Activated CD8-positive, alpha-beta T cell treated with anti-CD3 and anti-CD28 coated beads, Interleukin-2, amount 10 ng/mL, durations not matched to agents 7 days and 5 days (primary cell): ENCODE results near the gene CSN1S1. TPM values are rescaled to one million over a fixed set of nuclear protein-coding genes. Genes with fewer than 3 reads are reported as not detected.

Source experiments
- ATAC-seq: fragments of 150-1000 bp; cut with Tn5 transposase; one replicate; pipeline ENCODE4 v1.10.0; 2021; ENCODE audit warnings: moderate library complexity
- CTCF ChIA-PET: fragments of 350-600 bp; sonication (Branson Sonifier 250); formaldehyde crosslinking; loops from one replicate; lab custom pipeline; 2021; ENCODE audit warnings: antibody characterized with exemption; lab: Charles Lee
- POLR2A ChIA-PET: fragments of 350-600 bp; sonication (Branson Sonifier 250); formaldehyde crosslinking; loops from one replicate; lab custom pipeline; 2021; ENCODE audit warnings: antibody characterized with exemption; lab: Charles Lee
- DNase-seq: peaks from one replicate; pipeline ENCODE4 v3.0.0-alpha.2; 2020
- H3K27ac Mint-ChIP-seq: one replicate; pipeline ENCODE4 v1.8.0; 2021; ENCODE audit warnings: mild to moderate bottlenecking, mixed read lengths
- H3K27me3 Mint-ChIP-seq: one replicate; pipeline ENCODE4 v1.8.0; 2021; ENCODE audit warnings: low read depth, mixed read lengths
- H3K36me3 Mint-ChIP-seq: one replicate; pipeline ENCODE4 v1.8.0; 2021; ENCODE audit warnings: low read depth, mixed read lengths
- H3K4me1 Mint-ChIP-seq: one replicate; pipeline ENCODE4 v1.8.0; 2021; ENCODE audit warnings: low read depth, mixed read lengths
- H3K4me3 Mint-ChIP-seq: one replicate; pipeline ENCODE4 v1.8.0; 2021; ENCODE audit warnings: mild to moderate bottlenecking, mixed read lengths
- H3K9me3 Mint-ChIP-seq: one replicate; pipeline ENCODE4 v1.8.0; 2022; ENCODE audit warnings: mixed read lengths; ENCODE audit not compliant: insufficient read depth
- total RNA-seq, 2 experiments: library from RNA; stranded (reverse); gene quantifications; one replicate each; pipeline ENCODE4 v1.2.3, GENCODE V29; 2021

CSN1S1 gene
- total RNA-seq, 2 experiments from 2014 or later, result not detected

GRCh38 chr4:69934150-69934549 lies 3.3 kb downstream of the CSN1S1 start:
- Mint-ChIP-seq H3K27me3 (peaks cover 3% of the 10 kb centered on the region), H3K27ac (no peak overlapping the region), H3K36me3 (no peaks in the 10 kb centered on the region), H3K4me1 (no peaks in the 10 kb centered on the region), H3K4me3 (no peak overlapping the region), H3K9me3 (no peaks in the 10 kb centered on the region)
- ATAC-seq, result no peak
- DNase-seq, result no peak
- ChIA-PET CTCF (no interaction called here), POLR2A (no interaction called here)

DNA sequence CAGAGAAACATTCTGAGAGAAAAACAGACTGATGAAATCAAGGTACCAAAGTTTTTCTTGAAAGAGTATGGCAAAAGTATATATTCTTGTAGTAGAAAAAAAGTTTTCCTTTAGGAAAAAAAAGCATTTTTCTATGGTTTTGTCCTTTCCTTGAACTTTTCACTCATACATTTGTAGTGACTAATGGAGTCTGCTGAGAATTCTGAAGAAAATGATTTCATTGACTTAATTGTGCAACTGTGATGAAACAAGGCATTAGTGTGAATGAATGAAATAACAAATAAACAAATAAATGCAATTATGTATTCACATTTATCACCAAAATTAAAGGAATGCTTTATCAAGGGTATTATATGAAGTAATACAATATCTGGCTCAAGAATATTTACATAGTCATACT lies 5.7 kb downstream of the CSN1S1 start:
- Mint-ChIP-seq H3K27me3 (peaks cover 3% of the 10 kb centered on the region), H3K4me1 (no peaks in the 10 kb centered on the region), H3K9me3 (no peaks in the 10 kb centered on the region), H3K4me3 (no peak overlapping the region), H3K27ac (no peak overlapping the region), H3K36me3 (no peaks in the 10 kb centered on the region)
- no peak for DNase-seq
- CTCF ChIA-PET, result no interaction called here
- no peak for ATAC-seq
- POLR2A ChIA-PET, result no interaction called here

DNA sequence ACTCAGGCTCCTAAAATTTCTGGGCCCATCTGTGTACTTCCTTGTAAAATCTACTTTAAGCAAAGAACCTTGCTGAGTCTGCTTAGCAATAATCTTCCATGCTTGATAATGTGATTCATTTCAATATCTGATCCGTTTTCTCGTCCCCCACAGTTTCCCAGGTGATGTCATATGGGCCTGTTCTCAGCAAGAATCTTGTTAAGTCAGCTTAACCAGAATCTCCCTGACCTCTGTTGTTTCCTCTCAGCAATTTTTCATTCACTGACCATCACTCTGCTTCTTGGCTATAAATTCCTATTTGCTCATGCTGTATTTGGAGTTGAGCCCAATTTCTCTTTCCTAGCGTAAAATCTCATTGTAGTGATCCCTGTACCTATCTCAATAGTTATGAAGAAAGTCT lies 20.7 kb downstream of the CSN1S1 start:
- Mint-ChIP-seq H3K9me3 (no peaks in the 10 kb centered on the region), H3K27me3 (no peaks in the 10 kb centered on the region), H3K36me3 (no peaks in the 10 kb centered on the region), H3K27ac (no peak overlapping the region), H3K4me3 (no peak overlapping the region), H3K4me1 (no peaks in the 10 kb centered on the region)
- ChIA-PET CTCF (no interaction called here), POLR2A (no interaction called here)
- DNase-seq (no peak), ATAC-seq (no peak)

DNA sequence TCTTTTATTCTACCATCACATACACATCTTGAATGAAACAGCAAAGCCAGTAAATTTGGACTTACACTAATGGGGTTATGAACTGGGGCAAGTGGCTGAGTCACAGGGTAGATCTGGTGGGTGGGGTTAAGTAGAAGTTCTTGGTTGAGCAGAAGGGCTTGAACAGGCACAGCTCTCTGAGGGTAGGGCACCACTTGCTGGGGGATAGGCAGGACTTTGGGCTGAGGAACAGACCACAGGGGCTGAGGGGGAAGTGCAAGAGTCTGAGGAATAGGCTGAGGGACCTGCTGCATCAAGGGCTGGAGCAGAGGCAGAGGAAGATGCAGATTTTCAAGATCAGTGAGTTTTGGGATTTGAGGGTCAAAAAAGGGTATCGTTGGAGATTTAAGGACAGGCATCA lies 26.3 kb downstream of the CSN1S1 start:
- no peaks in the 10 kb centered on the region for H3K27me3 Mint-ChIP-seq

GRCh38 chr4:69965628-69966027 lies 34.8 kb downstream of the CSN1S1 start, which contains the start of gene CSN2:
Gene CSN2 (minus strand): TSS chr4:69965728. CDS start chr4:69960995, 4,733 bp downstream.
- Mint-ChIP-seq H3K4me1 (no peaks in the 10 kb centered on the region), H3K36me3 (no peaks in the 10 kb centered on the region), H3K27ac (no peak within 1 kb of the TSS), H3K9me3 (no peaks in the 10 kb centered on the region), H3K27me3 (no peaks in the 10 kb centered on the region), H3K4me3 (no peak within 1 kb of the TSS)
- DNase-seq (no peak), ATAC-seq (no peak)
- CTCF ChIA-PET, result no interaction called here
- POLR2A ChIA-PET, result no interaction called here

More for the DNA sequence above, 26.3 kb downstream of the CSN1S1 start:
- H3K9me3 Mint-ChIP-seq, result no peaks in the 10 kb centered on the region
- ATAC-seq, result no peak
- ChIA-PET CTCF (no interaction called here), POLR2A (no interaction called here)
- H3K36me3 Mint-ChIP-seq, result no peaks in the 10 kb centered on the region
- no peak overlapping the region for H3K27ac Mint-ChIP-seq
- no peak for DNase-seq
- H3K4me3 Mint-ChIP-seq, result no peak overlapping the region
- H3K4me1 Mint-ChIP-seq, result no peaks in the 10 kb centered on the region

- Mint-ChIP-seq H3K9me3 (no peaks in the 10 kb centered on the region), H3K27ac (no peak overlapping the region), H3K27me3 (no peaks in the 10 kb centered on the region), H3K36me3 (no peaks in the 10 kb centered on the region), H3K4me1 (no peaks in the 10 kb centered on the region), H3K4me3 (no peak overlapping the region)
- CTCF ChIA-PET, result no interaction called here
- ATAC-seq, result no peak
- no peak for DNase-seq
- POLR2A ChIA-PET, result no interaction called here
These were observed 39.2 kb downstream of the CSN1S1 start for GRCh38 chr4:69970071-69970470.

DNA sequence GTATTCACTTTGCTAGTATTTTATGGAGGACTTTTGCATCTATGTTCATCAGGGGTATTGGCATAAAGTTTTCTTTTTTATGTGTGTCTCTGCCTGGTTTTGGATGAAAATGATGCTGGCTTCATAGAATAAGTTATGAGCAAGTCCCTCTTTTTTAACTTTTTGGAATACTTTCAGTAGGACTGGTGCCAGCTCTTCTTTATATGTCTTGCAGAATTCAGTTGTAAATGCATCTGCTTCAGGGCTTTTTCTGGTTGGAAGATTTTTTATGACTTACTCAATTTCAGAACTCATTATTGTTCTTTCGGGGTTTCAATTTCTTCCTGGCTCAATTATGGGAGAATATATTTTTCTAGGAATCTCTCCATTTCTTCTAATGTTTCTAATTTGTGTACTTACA lies 43.8 kb downstream of the CSN1S1 start:
- no peaks in the 10 kb centered on the region for H3K36me3 Mint-ChIP-seq
- no peaks in the 10 kb centered on the region for H3K27me3 Mint-ChIP-seq
- H3K27ac Mint-ChIP-seq, result no peak overlapping the region
- ATAC-seq, result no peak
- ChIA-PET POLR2A (no interaction called here), CTCF (no interaction called here)
- no peaks in the 10 kb centered on the region for H3K9me3 Mint-ChIP-seq
- no peaks in the 10 kb centered on the region for H3K4me1 Mint-ChIP-seq
- H3K4me3 Mint-ChIP-seq, result no peak overlapping the region
- DNase-seq, result no peak

DNA sequence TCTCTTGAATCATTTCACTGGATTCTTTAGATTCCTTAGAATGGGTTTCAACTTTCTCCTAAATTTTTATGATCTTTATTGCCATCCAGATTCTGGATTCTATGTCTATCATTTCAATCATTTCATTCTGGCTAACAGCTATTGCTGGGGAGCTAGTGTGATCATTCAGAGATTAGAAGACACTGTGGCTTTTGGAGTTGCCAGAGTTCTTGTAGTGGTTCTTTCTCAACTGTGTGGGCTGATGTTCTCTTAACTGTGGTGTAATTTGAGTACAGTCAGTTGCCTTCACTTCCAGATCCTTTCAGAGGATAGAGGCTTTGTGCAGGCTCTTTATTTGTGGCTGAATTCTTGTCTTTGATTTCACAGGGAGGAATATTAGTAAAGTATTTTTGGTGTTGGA lies 46.7 kb downstream of the CSN1S1 start:
- ATAC-seq (no peak), DNase-seq (no peak)
- POLR2A ChIA-PET, result no interaction called here
- Mint-ChIP-seq H3K9me3 (no peaks in the 10 kb centered on the region), H3K27me3 (no peaks in the 10 kb centered on the region), H3K4me1 (no peaks in the 10 kb centered on the region), H3K4me3 (no peak overlapping the region), H3K27ac (no peak overlapping the region), H3K36me3 (no peaks in the 10 kb centered on the region)
- CTCF ChIA-PET, result no interaction called here

- no peak for ATAC-seq
- no peaks in the 10 kb centered on the region for H3K27me3 Mint-ChIP-seq
- no peaks in the 10 kb centered on the region for H3K9me3 Mint-ChIP-seq
- H3K4me1 Mint-ChIP-seq, result no peaks in the 10 kb centered on the region
- no peak overlapping the region for H3K27ac Mint-ChIP-seq
- no peaks in the 10 kb centered on the region for H3K36me3 Mint-ChIP-seq
- no peak for DNase-seq
- ChIA-PET CTCF (no interaction called here), POLR2A (no interaction called here)
- H3K4me3 Mint-ChIP-seq, result no peak overlapping the region
These were observed 53.2 kb downstream of the CSN1S1 start for GRCh38 chr4:69984030-69984443.

DNA sequence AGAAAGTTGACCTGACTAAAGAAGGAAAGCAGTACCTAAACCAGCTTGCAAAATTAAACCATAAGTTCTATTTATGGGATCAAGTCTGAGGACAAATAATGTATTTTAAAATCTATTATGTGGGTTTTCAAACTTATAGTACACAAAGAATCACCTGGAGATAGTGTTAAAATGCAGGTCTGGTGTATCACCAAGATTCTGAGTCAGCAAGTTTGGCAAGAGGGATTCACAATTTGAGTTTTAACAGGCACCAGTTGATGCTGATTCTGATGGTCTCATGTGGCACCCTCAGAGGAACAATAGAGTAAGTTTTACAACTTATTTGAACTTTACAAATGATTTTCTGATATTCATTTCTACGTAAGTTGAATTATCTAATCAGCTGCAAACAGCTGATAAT lies 55.8 kb downstream of the CSN1S1 start:
- ChIA-PET POLR2A (no interaction called here), CTCF (no interaction called here)
- Mint-ChIP-seq H3K36me3 (no peaks in the 10 kb centered on the region), H3K27ac (no peak overlapping the region), H3K27me3 (no peaks in the 10 kb centered on the region), H3K4me1 (no peaks in the 10 kb centered on the region), H3K4me3 (no peak overlapping the region), H3K9me3 (no peaks in the 10 kb centered on the region)
- ATAC-seq (no peak), DNase-seq (no peak)

DNA sequence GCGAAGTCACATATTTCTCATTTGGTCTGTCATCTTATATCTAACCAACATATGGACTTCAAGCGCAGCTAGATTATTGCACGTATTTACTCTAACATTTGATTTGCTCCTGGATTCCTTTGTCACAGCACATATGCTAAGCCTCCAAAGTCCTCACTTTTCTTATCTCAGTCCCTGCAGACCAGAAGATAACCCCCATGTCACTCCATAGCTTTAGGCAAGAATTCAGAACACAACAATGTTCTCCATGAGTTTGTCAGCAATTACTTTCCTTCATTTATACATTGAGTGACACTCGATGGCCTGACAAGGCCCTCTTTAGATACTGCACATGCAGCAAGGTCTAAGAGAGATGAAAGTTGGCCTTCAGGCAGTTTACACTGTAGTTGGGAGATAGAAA lies 60.1 kb downstream of the CSN1S1 start:
- Mint-ChIP-seq H3K4me1 (no peaks in the 10 kb centered on the region), H3K9me3 (no peaks in the 10 kb centered on the region), H3K27me3 (no peaks in the 10 kb centered on the region), H3K36me3 (no peaks in the 10 kb centered on the region), H3K27ac (no peak overlapping the region), H3K4me3 (no peak overlapping the region)
- ChIA-PET CTCF (no interaction called here), POLR2A (no interaction called here)
- no peak for ATAC-seq
- no peak for DNase-seq

DNA sequence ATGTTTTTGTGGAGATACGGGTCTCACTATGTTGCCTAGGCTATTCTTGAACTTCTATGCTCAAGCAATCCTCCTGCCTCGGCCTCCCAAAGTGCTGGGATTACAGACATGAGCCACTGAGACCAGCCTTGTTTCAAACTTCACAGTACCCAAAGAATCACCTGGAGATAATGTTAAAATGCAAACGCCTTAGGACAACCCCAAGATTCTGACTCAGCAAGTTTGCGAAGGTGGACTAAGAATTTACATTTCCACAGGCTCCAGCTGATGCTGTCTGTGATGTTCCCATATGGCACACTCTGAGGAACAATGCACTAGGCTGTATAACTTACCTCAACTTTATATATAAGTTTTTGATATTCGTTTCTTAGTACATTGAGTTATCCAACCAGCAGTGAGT lies 63.9 kb downstream of the CSN1S1 start:
- POLR2A ChIA-PET, result no interaction called here
- Mint-ChIP-seq H3K27ac (no peak overlapping the region), H3K36me3 (no peaks in the 10 kb centered on the region), H3K4me1 (no peaks in the 10 kb centered on the region), H3K4me3 (no peak overlapping the region), H3K27me3 (no peaks in the 10 kb centered on the region), H3K9me3 (no peaks in the 10 kb centered on the region)
- CTCF ChIA-PET, result no interaction called here
- ATAC-seq (no peak), DNase-seq (no peak)

DNA sequence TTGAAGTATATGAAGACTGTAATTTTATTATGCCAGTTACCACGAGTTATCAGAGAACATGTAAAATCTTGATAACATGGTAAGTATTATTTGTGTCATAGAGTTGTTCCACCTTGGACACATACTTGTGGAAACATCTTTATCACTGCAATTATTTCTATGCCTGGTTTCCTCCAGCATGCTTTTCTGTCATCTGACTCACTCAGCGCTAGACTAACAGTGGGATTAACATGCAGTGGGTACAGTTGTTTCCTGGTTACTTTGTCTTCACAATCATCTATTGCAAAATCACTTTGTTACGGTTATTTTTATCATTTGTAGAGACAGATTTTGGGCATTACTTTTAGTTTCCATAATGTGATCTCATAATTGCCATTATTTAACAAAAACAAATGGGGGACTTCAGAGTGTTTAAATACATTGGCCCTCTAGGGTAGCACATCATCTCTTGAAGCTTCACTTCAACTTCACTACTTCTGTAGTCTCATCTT lies 64.7 kb downstream of the CSN1S1 start, which contains the start of gene STATH:
Gene STATH (plus strand): TSS at position 441 of the 491 bp plus-strand sequence. CDS start 2,472 bp downstream, outside the sequence.
- Mint-ChIP-seq H3K9me3 (no peaks in the 10 kb centered on the region), H3K4me3 (no peak within 1 kb of the TSS), H3K36me3 (no peaks in the 10 kb centered on the region), H3K4me1 (no peaks in the 10 kb centered on the region), H3K27me3 (no peaks in the 10 kb centered on the region), H3K27ac (no peak within 1 kb of the TSS)
- ATAC-seq, result no peak
- CTCF ChIA-PET, result no interaction called here
- DNase-seq, result no peak
- POLR2A ChIA-PET, result no interaction called here
